Stimulated activated CD4-positive, alpha-beta T cell treated with anti-CD3 and anti-CD28 coated beads, Interleukin-15, amount 100 ng/mL, for 24 hours (primary cell): ENCODE data around the gene FADS1.

ENCODE experiments used
- DNase-seq: peaks from one replicate; pipeline ENCODE4 v3.0.0-alpha.2; 2020

FADS1 gene

DNA sequence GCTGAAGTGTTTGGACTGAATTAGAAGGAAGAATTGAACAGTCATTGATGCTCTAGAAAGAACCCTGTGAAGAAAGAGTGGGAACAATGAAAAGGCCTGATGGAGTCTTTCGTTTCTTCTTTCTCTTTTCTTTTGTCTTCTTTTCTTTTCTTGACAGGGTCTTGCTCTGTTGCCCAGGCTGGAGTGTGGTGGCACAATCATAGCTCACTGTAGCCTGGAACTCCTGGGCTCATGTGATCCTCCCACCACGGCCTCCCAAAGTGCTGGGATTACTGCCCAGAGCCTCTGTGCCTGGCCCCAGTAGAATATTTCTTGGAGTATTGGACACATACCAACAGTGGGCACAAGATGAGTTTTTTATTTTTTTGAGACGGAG is 23.0 kb downstream of the FADS1 start:
- DNase-seq: no peak

DNA sequence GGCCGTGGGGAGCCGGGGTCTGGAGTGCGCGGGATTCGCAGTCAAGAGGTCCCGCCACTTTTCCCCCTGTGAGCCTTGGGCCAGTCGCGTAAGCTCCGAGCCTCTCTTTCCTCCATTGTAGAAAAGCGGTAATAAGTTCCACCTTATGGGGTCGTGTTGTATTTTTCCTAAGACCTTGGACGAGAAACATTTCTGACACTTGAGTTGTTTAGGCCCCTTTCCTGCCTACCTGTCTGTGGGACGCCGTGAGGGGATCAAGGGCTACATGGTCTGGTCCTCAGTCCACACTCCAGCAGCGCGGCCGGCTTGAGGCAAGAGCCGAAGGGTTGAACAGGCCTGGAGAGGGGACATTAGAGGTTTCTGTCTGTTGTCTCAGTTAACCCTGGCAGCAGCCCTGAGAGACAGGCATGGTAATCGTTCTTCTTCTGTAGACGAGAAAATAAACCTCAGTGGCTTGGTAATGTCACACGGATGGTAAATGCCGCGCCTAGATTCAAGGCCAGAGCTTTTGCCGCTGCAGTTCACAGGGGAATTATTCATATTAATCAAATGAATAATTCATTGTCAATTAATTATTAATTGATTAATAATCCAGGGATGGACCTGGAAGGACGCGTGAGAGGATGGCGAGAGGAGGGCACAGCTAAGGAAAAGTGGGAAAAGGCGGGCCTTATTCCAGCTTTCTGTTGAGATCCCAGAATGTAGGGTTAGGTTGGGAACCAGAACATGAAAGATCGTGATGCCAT is 23.5 kb downstream of the FADS1 start:
- DNase-seq: no peak

- DNase-seq: peak; percentile 92
These were observed 24.3 kb downstream of the FADS1 start, which contains the start of the genes FEN1 and TMEM258 for GRCh38 chr11:61792310-61793082. FEN1 (plus strand) TSS chr11:61792911; CDS start chr11:61795362, 2,451 bp downstream. TMEM258 (minus strand) TSS chr11:61792599; CDS start chr11:61792558, 41 bp downstream.

- DNase-seq: peak; percentile 59
These were observed 25.0 kb downstream of the FADS1 start for GRCh38 chr11:61791737-61792309.

GRCh38 chr11:61787928-61788491 is 28.8 kb downstream of the FADS1 start:
- DNase-seq: no peak

DNA sequence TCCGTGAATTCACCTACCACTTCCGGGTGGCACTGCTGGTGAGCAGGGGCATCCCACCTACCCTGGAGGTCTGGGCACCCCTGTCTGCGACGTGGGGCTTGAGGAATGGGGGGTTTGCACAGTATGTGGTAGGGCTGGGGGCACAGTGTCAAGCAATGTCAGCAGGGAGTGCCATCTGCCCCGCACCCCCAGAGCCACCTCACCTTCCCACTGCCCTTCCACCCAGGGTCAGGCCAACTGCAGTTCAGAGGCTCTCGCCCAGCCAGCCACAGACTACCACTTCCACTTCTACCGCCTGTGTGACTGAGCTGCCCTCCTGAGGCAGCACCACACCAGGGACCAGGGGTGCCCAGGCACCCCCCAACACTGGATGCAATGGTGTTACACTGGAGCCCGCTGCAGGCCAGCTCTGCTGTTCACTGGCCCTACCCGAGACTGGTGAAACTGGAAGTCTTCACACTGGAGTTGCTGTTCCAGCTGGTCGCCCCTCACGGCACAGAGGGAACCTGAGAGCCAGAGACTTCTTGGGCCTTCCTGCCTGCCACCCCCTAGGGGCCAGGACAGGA is 30.9 kb downstream of the FADS1 start:
- DNase-seq: no peak

DNA sequence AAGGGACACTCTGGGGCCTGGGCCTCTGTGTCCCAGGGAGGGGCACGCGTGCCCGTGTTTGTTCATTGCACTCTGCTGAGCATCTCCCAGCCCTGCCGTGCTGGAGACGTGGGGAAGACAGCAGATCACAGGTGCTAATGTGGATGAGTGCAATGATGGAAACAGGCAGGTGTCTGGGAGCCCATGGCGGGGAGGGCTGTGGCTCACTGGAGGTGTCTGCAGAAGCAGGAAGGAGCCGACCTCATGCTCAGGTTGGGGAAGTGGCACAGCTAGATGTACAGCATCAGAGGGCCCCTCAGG is 32.3 kb downstream of the FADS1 start:
- no peak for DNase-seq

DNA sequence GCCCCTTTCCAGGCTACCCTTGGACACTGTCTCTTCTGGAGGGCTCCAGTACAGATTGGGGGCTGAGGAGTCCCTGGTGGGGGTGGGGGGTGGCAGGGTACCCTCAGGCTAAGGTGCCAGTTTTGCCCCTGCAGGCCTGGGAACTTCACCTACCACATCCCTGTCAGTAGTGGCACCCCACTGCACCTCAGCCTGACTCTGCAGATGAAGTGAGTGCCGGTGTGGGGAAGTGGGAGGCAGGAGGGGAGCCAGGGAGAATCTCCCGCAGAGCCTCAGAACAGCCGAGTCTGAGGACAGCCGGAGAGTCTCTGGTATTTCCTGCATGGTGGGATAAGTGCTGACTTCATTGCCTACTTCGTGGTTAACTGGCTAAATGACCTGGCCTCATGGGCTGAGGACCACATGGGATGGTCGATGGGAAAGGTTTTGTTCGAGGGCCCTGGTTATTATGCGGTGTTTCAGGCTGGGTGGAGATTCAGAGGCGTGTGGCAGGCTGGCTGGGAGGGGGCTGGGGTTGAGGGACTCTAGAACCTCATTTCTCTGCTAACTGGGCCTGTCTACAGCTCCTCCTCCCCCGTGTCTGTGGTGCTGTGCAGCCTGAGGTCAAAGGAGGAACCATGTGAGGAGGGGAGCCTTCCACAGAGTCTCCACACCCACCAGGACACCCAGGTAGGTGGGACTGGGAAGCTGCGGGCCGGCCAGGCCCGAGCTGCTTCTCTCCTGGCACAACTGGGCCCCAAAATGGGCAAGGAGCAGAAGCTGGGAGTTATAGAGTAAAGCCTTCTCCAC is 32.9 kb downstream of the FADS1 start:
- DNase-seq: no peak

DNA sequence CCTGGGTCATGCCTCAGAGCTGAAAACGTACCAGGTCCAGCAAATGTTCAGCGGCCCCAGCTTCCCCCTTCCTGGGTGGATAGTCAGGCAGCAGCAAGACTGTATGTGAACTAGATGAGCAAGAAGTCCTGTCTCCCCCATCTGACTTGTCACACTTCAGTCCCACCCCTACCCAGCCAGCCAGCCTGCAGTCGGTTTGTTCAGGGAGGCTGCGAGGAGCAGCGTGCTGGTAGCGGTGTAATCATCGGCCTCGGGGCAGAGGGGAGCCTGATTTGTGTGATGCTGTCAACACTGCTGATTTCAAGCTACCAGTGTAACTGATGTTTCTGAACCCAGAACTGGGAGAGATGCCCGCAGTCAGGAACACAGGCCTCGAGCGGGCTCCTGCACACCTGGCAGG is 34.0 kb downstream of the FADS1 start:
- no peak for DNase-seq

DNA sequence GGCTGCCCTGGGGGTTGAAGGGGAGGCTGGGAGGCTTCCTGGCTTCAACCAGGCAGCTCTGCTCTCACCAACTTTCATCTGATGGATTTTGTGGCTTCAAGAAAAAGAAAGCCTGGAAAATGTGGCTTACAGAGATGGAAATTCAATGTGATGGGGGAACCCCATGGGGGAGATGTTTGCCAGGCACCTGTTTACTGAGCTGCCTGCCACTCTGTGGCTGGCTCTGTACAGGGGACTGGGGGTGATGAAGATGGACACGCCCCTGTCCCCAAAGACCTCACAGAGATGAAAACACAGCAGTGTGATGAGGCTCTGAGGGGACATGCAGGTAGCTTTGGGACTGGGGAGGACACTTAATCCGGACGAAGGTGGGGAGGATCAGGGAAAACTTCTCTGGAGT is 34.5 kb downstream of the FADS1 start:
- no peak for DNase-seq

- no peak for DNase-seq
These were observed 35.2 kb downstream of the FADS1 start for GRCh38 chr11:61781585-61781984.

DNA sequence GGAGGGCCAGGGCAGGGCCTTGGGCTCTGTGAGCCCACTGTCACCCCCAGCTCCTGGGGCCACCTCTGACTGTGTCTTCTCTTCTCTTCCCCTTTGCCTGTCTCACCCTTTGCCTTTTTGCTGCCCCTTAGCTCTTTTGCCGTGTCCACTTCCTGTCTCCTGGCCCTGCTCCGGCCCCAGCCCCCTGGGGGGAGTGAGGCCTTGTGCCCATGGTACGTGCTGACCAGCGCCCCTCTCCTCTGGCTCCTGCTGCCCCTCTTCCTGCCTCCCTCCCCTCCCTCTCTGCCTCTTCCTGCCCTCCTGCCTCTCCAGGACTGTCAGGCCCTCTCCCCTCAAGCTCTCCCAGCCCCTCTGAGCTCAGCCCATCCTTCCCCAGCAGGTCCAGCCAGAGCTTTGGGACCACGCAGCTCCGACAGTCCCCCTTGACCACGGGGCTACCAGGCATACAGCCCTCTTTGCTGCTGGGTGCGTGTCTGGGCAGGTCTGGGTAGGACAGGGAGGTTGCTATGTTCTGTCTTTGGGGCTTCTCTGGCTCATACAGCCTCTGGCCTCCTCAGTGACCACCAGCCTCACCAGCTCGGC is 36.1 kb downstream of the FADS1 start:
- DNase-seq: no peak

- DNase-seq: no peak
These were observed 36.9 kb downstream of the FADS1 start for GRCh38 chr11:61779666-61780525.

- no peak for DNase-seq
These were observed 37.7 kb downstream of the FADS1 start for GRCh38 chr11:61778920-61779650.

- no peak for DNase-seq
These were observed 38.4 kb downstream of the FADS1 start for GRCh38 chr11:61778357-61778886.

GRCh38 chr11:61777234-61778090 is 39.3 kb downstream of the FADS1 start:
- peak; percentile 74 for DNase-seq

- DNase-seq: peak; percentile 76
These were observed 40.2 kb downstream of the FADS1 start for GRCh38 chr11:61776561-61777075.

DNA sequence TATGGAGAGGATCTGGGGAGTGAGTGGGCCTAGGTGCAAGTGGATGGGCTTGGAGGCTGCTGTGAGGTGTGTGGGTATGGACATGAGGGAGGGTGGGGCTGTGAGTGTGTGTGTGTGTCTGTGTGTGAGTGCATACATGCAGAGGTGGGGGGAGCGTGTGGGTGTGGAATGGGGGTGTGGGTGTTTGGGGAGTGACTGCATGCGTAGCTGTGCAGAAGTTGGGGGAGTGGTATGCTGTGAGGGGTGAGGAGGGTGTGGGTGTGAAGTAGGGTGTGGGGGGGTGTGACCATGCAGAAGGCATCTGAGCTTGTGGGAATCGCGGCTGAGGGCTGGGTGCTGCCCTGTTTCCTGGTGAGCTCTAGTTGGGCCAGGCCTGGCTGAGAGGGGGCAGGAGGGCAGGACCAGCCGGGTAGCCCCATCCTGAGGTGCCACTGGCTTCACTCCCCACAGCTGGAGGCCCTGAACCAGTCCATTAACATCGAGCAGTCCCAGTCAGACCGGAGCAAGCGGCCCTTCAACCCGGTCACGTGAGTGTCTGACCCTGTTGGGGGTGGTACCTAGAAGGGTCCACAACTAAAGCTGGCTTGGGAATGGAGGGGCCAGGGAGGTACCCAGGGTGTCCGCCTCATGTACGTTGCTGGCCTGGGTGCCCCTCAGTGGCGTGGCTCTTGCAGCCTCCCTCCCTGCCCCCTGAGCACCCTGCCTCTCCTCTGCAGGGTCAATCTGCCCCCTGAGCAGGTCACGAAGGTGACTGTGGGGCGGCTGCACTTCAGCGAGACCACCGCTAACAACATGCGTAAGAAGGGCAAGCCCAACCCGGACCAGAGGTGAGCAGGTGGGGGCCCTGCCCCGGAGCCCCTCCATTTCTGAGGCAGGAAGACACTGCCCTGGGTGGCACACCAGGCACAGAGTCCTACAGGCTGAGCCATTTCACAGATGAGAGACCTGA is 40.9 kb downstream of the FADS1 start:
- no peak for DNase-seq
